T-helper 2 cell treated with Interferon-gamma antibody and Interleukin-4, amounts not matched to agents 5 μg/mL and 100 μg/mL, for 36 hours (primary cell): Measurements from ENCODE around the gene RHOF.
A peak's percentile ranks its signal among the peaks of the same experiment; 100 is the strongest.
"Not testable (repeated sequence)": the region's sequence is repeated elsewhere in the genome, so short reads cannot be mapped to it uniquely, and the experiment has no call there.

Source experiments
- DNase-seq: peaks from one replicate; pipeline ENCODE4 v3.0.0; 2021; ENCODE audit warnings: low spot score
- H3K27ac Mint-ChIP-seq: one replicate; pipeline ENCODE4 v1.8.0; 2021; ENCODE audit warnings: mild to moderate bottlenecking, mixed read lengths
- H3K27me3 Mint-ChIP-seq: one replicate; pipeline ENCODE4 v1.8.0; 2021; ENCODE audit warnings: low read depth, mixed read lengths
- H3K36me3 Mint-ChIP-seq: one replicate; pipeline ENCODE4 v1.8.0; 2021; ENCODE audit warnings: low read depth, mixed read lengths
- H3K4me1 Mint-ChIP-seq: one replicate; pipeline ENCODE4 v1.8.0; 2021; ENCODE audit warnings: low read depth, mixed read lengths
- H3K4me3 Mint-ChIP-seq: one replicate; pipeline ENCODE4 v1.8.0; 2022; ENCODE audit warnings: mild to moderate bottlenecking, moderate library complexity, mixed read lengths
- H3K9me3 Mint-ChIP-seq: one replicate; pipeline ENCODE4 v1.8.0; 2021; ENCODE audit warnings: mixed read lengths

The RHOF gene

GRCh38 chr12:121753844-121754264, 39.6 kb downstream of the RHOF start:
- Mint-ChIP-seq H3K27me3 (no peaks in the 10 kb centered on the region), H3K9me3 (no peaks in the 10 kb centered on the region), H3K4me1 (peaks cover 8% of the 10 kb centered on the region), H3K36me3 (peaks cover 14% of the 10 kb centered on the region), H3K27ac (no peak overlapping the region), H3K4me3 (no peak overlapping the region)
- no peak for DNase-seq

- Mint-ChIP-seq H3K27me3 (no peaks in the 10 kb centered on the region), H3K27ac (peak overlapping the region; percentile 80), H3K36me3 (peaks cover 13% of the 10 kb centered on the region), H3K4me1 (peaks cover 9% of the 10 kb centered on the region), H3K4me3 (no peak overlapping the region), H3K9me3 (no peaks in the 10 kb centered on the region)
- DNase-seq = no peak
These were observed 41.6 kb downstream of the RHOF start for GRCh38 chr12:121751749-121752351.

- Mint-ChIP-seq H3K27ac (no peak overlapping the region), H3K36me3 (peaks cover 10% of the 10 kb centered on the region), H3K4me1 (peaks cover 2% of the 10 kb centered on the region), H3K9me3 (no peaks in the 10 kb centered on the region), H3K27me3 (no peaks in the 10 kb centered on the region), H3K4me3 (no peak overlapping the region)
- no peak for DNase-seq
These were observed 42.5 kb downstream of the RHOF start for GRCh38 chr12:121751034-121751433.

GRCh38 chr12:121750507-121750955, 43.0 kb downstream of the RHOF start:
- H3K27me3 Mint-ChIP-seq = no peaks in the 10 kb centered on the region
- H3K4me3 Mint-ChIP-seq = no peak overlapping the region
- no peaks in the 10 kb centered on the region for H3K9me3 Mint-ChIP-seq
- peaks cover 10% of the 10 kb centered on the region for H3K36me3 Mint-ChIP-seq
- no peak for DNase-seq
- H3K27ac Mint-ChIP-seq = no peak overlapping the region
- peaks cover 1% of the 10 kb centered on the region for H3K4me1 Mint-ChIP-seq

- Mint-ChIP-seq H3K27ac (peak overlapping the region; percentile 60), H3K27me3 (no peaks in the 10 kb centered on the region), H3K9me3 (no peaks in the 10 kb centered on the region), H3K36me3 (peaks cover 10% of the 10 kb centered on the region), H3K4me1 (peaks cover 1% of the 10 kb centered on the region), H3K4me3 (no peak overlapping the region)
- DNase-seq = no peak
These were observed 44.2 kb downstream of the RHOF start for GRCh38 chr12:121749267-121749666.

GRCh38 chr12:121748571-121749265, 44.8 kb downstream of the RHOF start:
- DNase-seq = no peak

GRCh38 chr12:121748218-121748570, 45.3 kb downstream of the RHOF start:
- DNase-seq = no peak
- peak overlapping the region; percentile 52 for H3K27ac Mint-ChIP-seq
- no peaks in the 10 kb centered on the region for H3K27me3 Mint-ChIP-seq
- peaks cover 1% of the 10 kb centered on the region for H3K4me1 Mint-ChIP-seq
- no peaks in the 10 kb centered on the region for H3K9me3 Mint-ChIP-seq
- peaks cover 10% of the 10 kb centered on the region for H3K36me3 Mint-ChIP-seq
- H3K4me3 Mint-ChIP-seq = no peak overlapping the region

More at GRCh38 chr12:121748571-121749265, 44.8 kb downstream of the RHOF start:
- Mint-ChIP-seq H3K4me3 (no peak overlapping the region), H3K27me3 (no peaks in the 10 kb centered on the region), H3K9me3 (no peaks in the 10 kb centered on the region), H3K27ac (peak overlapping the region; percentile 60), H3K4me1 (peaks cover 1% of the 10 kb centered on the region), H3K36me3 (peaks cover 10% of the 10 kb centered on the region)

- not testable (repeated sequence) for H3K9me3 Mint-ChIP-seq, H3K4me3 Mint-ChIP-seq, H3K36me3 Mint-ChIP-seq, DNase-seq, H3K27ac Mint-ChIP-seq, H3K4me1 Mint-ChIP-seq, H3K27me3 Mint-ChIP-seq
These were observed 47.9 kb downstream of the RHOF start for GRCh38 chr12:121745545-121745944.

- Mint-ChIP-seq H3K27me3 (no peaks in the 10 kb centered on the region), H3K36me3 (no peaks in the 10 kb centered on the region), H3K4me1 (no peaks in the 10 kb centered on the region), H3K4me3 (no peak overlapping the region), H3K27ac (no peak overlapping the region), H3K9me3 (no peaks in the 10 kb centered on the region)
- DNase-seq = no peak
These were observed 51.7 kb downstream of the RHOF start for GRCh38 chr12:121741743-121742142.

- no peaks in the 10 kb centered on the region for H3K9me3 Mint-ChIP-seq
- no peak for DNase-seq
- no peak overlapping the region for H3K4me3 Mint-ChIP-seq
- no peak overlapping the region for H3K27ac Mint-ChIP-seq
- no peaks in the 10 kb centered on the region for H3K27me3 Mint-ChIP-seq
- no peaks in the 10 kb centered on the region for H3K36me3 Mint-ChIP-seq
- H3K4me1 Mint-ChIP-seq = no peaks in the 10 kb centered on the region
These were observed 52.6 kb downstream of the RHOF start for GRCh38 chr12:121740847-121741246.

GRCh38 chr12:121738340-121738858, 55.1 kb downstream of the RHOF start:
- H3K4me1 Mint-ChIP-seq = no peaks in the 10 kb centered on the region
- no peak overlapping the region for H3K27ac Mint-ChIP-seq
- H3K27me3 Mint-ChIP-seq = no peaks in the 10 kb centered on the region
- H3K36me3 Mint-ChIP-seq = no peaks in the 10 kb centered on the region
- H3K4me3 Mint-ChIP-seq = no peak overlapping the region
- H3K9me3 Mint-ChIP-seq = no peaks in the 10 kb centered on the region
- no peak for DNase-seq

- DNase-seq = no peak
- Mint-ChIP-seq H3K4me1 (no peaks in the 10 kb centered on the region), H3K36me3 (no peaks in the 10 kb centered on the region), H3K27me3 (no peaks in the 10 kb centered on the region), H3K4me3 (no peak overlapping the region), H3K9me3 (no peaks in the 10 kb centered on the region), H3K27ac (no peak overlapping the region)
These were observed 59.6 kb downstream of the RHOF start for GRCh38 chr12:121733849-121734248.

GRCh38 chr12:121731473-121731872, 62.0 kb downstream of the RHOF start:
- Mint-ChIP-seq H3K9me3 (no peaks in the 10 kb centered on the region), H3K36me3 (no peaks in the 10 kb centered on the region), H3K4me3 (no peak overlapping the region), H3K27me3 (no peaks in the 10 kb centered on the region), H3K4me1 (no peaks in the 10 kb centered on the region), H3K27ac (no peak overlapping the region)
- DNase-seq = no peak

- Mint-ChIP-seq H3K9me3 (no peaks in the 10 kb centered on the region), H3K27ac (no peak overlapping the region), H3K36me3 (no peaks in the 10 kb centered on the region), H3K4me3 (no peak overlapping the region), H3K27me3 (no peaks in the 10 kb centered on the region), H3K4me1 (no peaks in the 10 kb centered on the region)
- DNase-seq = no peak
These were observed 64.5 kb downstream of the RHOF start for GRCh38 chr12:121729021-121729420.
